SU-DHL-6 (cell line): ENCODE results near the gene CTNNA2.

Experiments
- H2AFZ ChIP-seq: fragments of 200-600 bp; sonication (generic); 2 replicates; pipeline ENCODE4 v1.6.1; 2014; ENCODE audit warnings: low read depth, mild to moderate bottlenecking, moderate library complexity, mixed read lengths, antibody characterized with exemption, low read length; ENCODE audit not compliant: severe bottlenecking
- H3F3A ChIP-seq: fragments of 200-600 bp; shearing (Covaris generic); 2 replicates; pipeline ENCODE4 v1.6.0; 2016; ENCODE audit warnings: antibody characterized with exemption, mild to moderate bottlenecking; ENCODE audit not compliant: insufficient read depth
- H3K27ac ChIP-seq: fragments of 200-600 bp; sonication (generic); 2 replicates; pipeline ENCODE4 v1.5.1; 2016; ENCODE audit warnings: low read depth, mild to moderate bottlenecking, low read length, moderate library complexity, mixed read lengths
- H3K27me3 ChIP-seq: fragments of 200-600 bp; sonication (generic), shearing (Covaris generic); 2 replicates; pipeline ENCODE4 v1.6.0; 2014; ENCODE audit warnings: mild to moderate bottlenecking, low read length
- H3K36me3 ChIP-seq: fragments of 200-600 bp; sonication (generic); 2 replicates; pipeline ENCODE4 v1.6.1; 2014; ENCODE audit warnings: mild to moderate bottlenecking, low read length, mixed read lengths
- H3K4me2 ChIP-seq: fragments of 300-600, 200-600 bp; shearing (Covaris generic), sonication (generic); 2 replicates; pipeline ENCODE4 v1.6.0; 2014; ENCODE audit warnings: low read length, low read depth, mild to moderate bottlenecking; ENCODE audit not compliant: poor library complexity, severe bottlenecking
- H3K4me3 ChIP-seq: fragments of 200-600 bp; sonication (generic); 2 replicates; pipeline ENCODE4 v1.5.1; 2014; ENCODE audit warnings: antibody characterized with exemption, low read length, mild to moderate bottlenecking, mixed read lengths; ENCODE audit not compliant: insufficient read depth, poor library complexity, severe bottlenecking
- H3K79me2 ChIP-seq: fragments of 200-600 bp; sonication (generic); 2 replicates; pipeline ENCODE4 v1.6.1; 2014; ENCODE audit warnings: mild to moderate bottlenecking, low read length, moderate library complexity; ENCODE audit not compliant: insufficient read depth
- H3K9ac ChIP-seq: fragments of 200-600 bp; sonication (generic); 2 replicates; pipeline ENCODE4 v1.7.0; 2014; ENCODE audit warnings: mild to moderate bottlenecking, low read length
- H3K9me2 ChIP-seq: fragments of 200-600 bp; sonication (generic); replicated peaks from 2 replicates; pipeline ENCODE4 v1.6.1; 2014; ENCODE audit warnings: low read length; ENCODE audit not compliant: insufficient read depth
- H3K9me3 ChIP-seq: fragments of 200-600 bp; sonication (generic); 2 replicates; pipeline ENCODE4 v1.6.1; 2014; ENCODE audit warnings: low read length, mixed read lengths; ENCODE audit not compliant: insufficient read depth
- H4K20me1 ChIP-seq: fragments of 200-600 bp; sonication (generic); 2 replicates; pipeline ENCODE4 v1.6.1; 2014; ENCODE audit warnings: low read depth, mild to moderate bottlenecking, antibody characterized with exemption, low read length, moderate library complexity, mixed read lengths
- CTCF ChIP-seq: fragments of 200-600 bp; sonication (generic); IDR thresholded peaks from one replicate; pipeline ENCODE4 v1.5.1; 2017; ENCODE audit warnings: antibody characterized with exemption, mild to moderate bottlenecking, low read length, moderate library complexity; ENCODE audit not compliant: insufficient read depth, poor library complexity, severe bottlenecking
- EZH2phosphoT487 ChIP-seq: fragments of 200-600 bp; sonication (generic), shearing (Covaris generic); conservative IDR thresholded peaks from 2 replicates; pipeline ENCODE4 v1.6.1; 2018; ENCODE audit warnings: mild to moderate bottlenecking, antibody characterized with exemption, low read length, moderate library complexity, mixed read lengths

CTNNA2 gene

GRCh38 chr2:79619442-79619841 lies 106.6 kb downstream of the CTNNA2 start:
- Histone ChIP-seq H3K36me3 (no peaks in the 10 kb centered on the region), H3K79me2 (no peaks in the 10 kb centered on the region), H3K9ac (no peak overlapping the region), H3F3A (no peaks in the 10 kb centered on the region), H3K27me3 (no peaks in the 10 kb centered on the region), H3K4me2 (no peak overlapping the region), H2AFZ (no peak overlapping the region), H3K27ac (no peak overlapping the region), H4K20me1 (no peaks in the 10 kb centered on the region), H3K9me3 (no peaks in the 10 kb centered on the region), H3K9me2 (no peaks in the 10 kb centered on the region), H3K4me3 (no peak overlapping the region)
- no peak for TF ChIP-seq CTCF
- no peak for TF ChIP-seq EZH2phosphoT487

- TF ChIP-seq EZH2phosphoT487 = no peak
- H3K36me3 ChIP-seq = no peaks in the 10 kb centered on the region
Observed at GRCh38 chr2:79619976-79620375, 107.1 kb downstream of the CTNNA2 start.

GRCh38 chr2:79620679-79621078 lies 107.8 kb downstream of the CTNNA2 start:
- Histone ChIP-seq H3K4me3 (no peak overlapping the region), H3K4me2 (no peak overlapping the region), H3F3A (no peaks in the 10 kb centered on the region), H4K20me1 (no peaks in the 10 kb centered on the region), H2AFZ (no peak overlapping the region), H3K27ac (no peak overlapping the region), H3K9ac (no peak overlapping the region), H3K27me3 (no peaks in the 10 kb centered on the region), H3K9me2 (no peaks in the 10 kb centered on the region), H3K9me3 (no peaks in the 10 kb centered on the region), H3K79me2 (no peaks in the 10 kb centered on the region), H3K36me3 (no peaks in the 10 kb centered on the region)
- TF ChIP-seq CTCF (no peak), EZH2phosphoT487 (no peak)

More at GRCh38 chr2:79619976-79620375, 107.1 kb downstream of the CTNNA2 start:
- Histone ChIP-seq H2AFZ (no peak overlapping the region), H3K4me3 (no peak overlapping the region), H3F3A (no peaks in the 10 kb centered on the region), H3K4me2 (no peak overlapping the region), H3K27me3 (no peaks in the 10 kb centered on the region), H3K9ac (no peak overlapping the region), H4K20me1 (no peaks in the 10 kb centered on the region), H3K27ac (no peak overlapping the region), H3K9me3 (no peaks in the 10 kb centered on the region), H3K9me2 (no peaks in the 10 kb centered on the region), H3K79me2 (no peaks in the 10 kb centered on the region)

GRCh38 chr2:79621252-79621651 lies 108.4 kb downstream of the CTNNA2 start:
- Histone ChIP-seq H3K4me2 (no peak overlapping the region), H3K9ac (no peak overlapping the region), H3K4me3 (no peak overlapping the region), H3F3A (no peaks in the 10 kb centered on the region), H3K36me3 (no peaks in the 10 kb centered on the region), H3K27ac (no peak overlapping the region), H3K9me3 (no peaks in the 10 kb centered on the region), H3K27me3 (no peaks in the 10 kb centered on the region), H3K9me2 (no peaks in the 10 kb centered on the region), H3K79me2 (no peaks in the 10 kb centered on the region), H2AFZ (no peak overlapping the region), H4K20me1 (no peaks in the 10 kb centered on the region)
- TF ChIP-seq EZH2phosphoT487 (no peak), CTCF (no peak)
